H1 (cell line): ENCODE data around the gene SBF2. TPM values are rescaled to one million over a fixed set of nuclear protein-coding genes. Genes with fewer than 3 reads are reported as not detected.
A peak's percentile ranks its signal among the peaks of the same experiment; 100 is the strongest.

ENCODE experiments used
- CTCF ChIA-PET: fragments of 300-600 bp; sonication (Branson Sonifier 250); formaldehyde crosslinking; loops from one replicate; lab custom pipeline; 2021; ENCODE audit not compliant: partially characterized antibody; lab: Charles Lee
- POLR2A ChIA-PET: fragments of 300-600 bp; sonication (Branson Sonifier 250); formaldehyde crosslinking; loops from one replicate; lab custom pipeline; 2021; ENCODE audit warnings: inconsistent platforms; ENCODE audit not compliant: partially characterized antibody; lab: Charles Lee
- DNase-seq, 2 experiments: peaks; one replicate each; pipeline versions ENCODE4 v3.0.0 to v3.0.0-alpha.2; 2010 to 2022; ENCODE audit warnings: low spot score in 2 of 2, low read depth in 1 of 2, mixed read lengths in 1 of 2
- FAIRE-seq: peaks from 2 replicates; lab custom pipeline; 2011; peaks lifted over from hg19 to GRCh38; lab: Jason Lieb, UNC
- H2AFZ ChIP-seq: 2 replicates; pipeline ENCODE4 v1.8.1; 2012; ENCODE audit warnings: low read length, inconsistent platforms
- H2AK5ac ChIP-seq: 2 replicates; pipeline ENCODE4 v1.6.1; 2013; ENCODE audit warnings: low read depth, low read length
- H2BK120ac ChIP-seq: replicated peaks from 2 replicates; pipeline ENCODE3; 2013; ENCODE audit warnings: low read depth, low read length, inconsistent platforms
- H2BK12ac ChIP-seq: 2 replicates; pipeline ENCODE4 v1.6.1; 2013; ENCODE audit warnings: low read depth, low read length
- H2BK15ac ChIP-seq: 2 replicates; pipeline ENCODE4 v1.6.1; 2013; ENCODE audit warnings: low read length
- H2BK20ac ChIP-seq: 2 replicates; pipeline ENCODE4 v1.6.1; 2013; ENCODE audit warnings: low read length
- H2BK5ac ChIP-seq: 2 replicates; pipeline ENCODE4 v1.6.1; 2013; ENCODE audit warnings: low read depth, low read length
- H3K14ac ChIP-seq: 2 replicates; pipeline ENCODE4 v1.6.1; 2013; ENCODE audit warnings: inconsistent platforms; ENCODE audit not compliant: insufficient read length
- H3K18ac ChIP-seq: 2 replicates; pipeline ENCODE4 v1.6.1; 2013; ENCODE audit warnings: low read length; ENCODE audit errors: extremely low read depth
- H3K23ac ChIP-seq: 2 replicates; pipeline ENCODE4 v1.6.1; 2013; ENCODE audit warnings: inconsistent platforms; ENCODE audit not compliant: insufficient read length
- H3K23me2 ChIP-seq: 2 replicates; pipeline ENCODE4 v1.6.1; 2013; ENCODE audit warnings: low read depth, low read length
- H3K27ac ChIP-seq: 2 replicates; pipeline ENCODE4 v1.6.1; 2011; ENCODE audit warnings: low read depth, low read length, inconsistent platforms
- H3K27me3 ChIP-seq, 4 experiments: replicated peaks in 1 of 4; 1 replicate in 1 of 4; 2 replicates in 3 of 4; pipeline versions ENCODE4 v1.6.1 to v1.8.1; 2011 to 2013; ENCODE audit warnings: low read length in 3 of 4, mild to moderate bottlenecking in 3 of 4, inconsistent platforms in 2 of 4, mixed read lengths in 2 of 4, moderate library complexity in 1 of 4; ENCODE audit not compliant: control insufficient read depth in 3 of 4, insufficient read depth in 3 of 4; ENCODE audit errors: extremely low read depth in 1 of 4
- H3K36me3 ChIP-seq, 4 experiments: 2 replicates each; pipeline versions ENCODE4 v1.6.1 to v1.8.1; 2011 to 2013; ENCODE audit warnings: mild to moderate bottlenecking in 4 of 4, low read length in 3 of 4, moderate library complexity in 2 of 4, control low read depth in 1 of 4, inconsistent platforms in 1 of 4; ENCODE audit not compliant: insufficient read depth in 4 of 4, control insufficient read depth in 2 of 4
- H3K4ac ChIP-seq: replicated peaks from 2 replicates; pipeline ENCODE3; 2013; ENCODE audit warnings: low read length, low read depth, mixed read lengths, inconsistent platforms; ENCODE audit not compliant: insufficient read length
- H3K4me1 ChIP-seq, 4 experiments: replicated peaks in 1 of 4; 1 replicate in 1 of 4; 2 replicates in 3 of 4; pipeline versions ENCODE4 v1.6.1 to v1.8.1; 2011 to 2013; ENCODE audit warnings: low read length in 3 of 4, inconsistent platforms in 2 of 4, mixed read lengths in 1 of 4; ENCODE audit not compliant: insufficient read depth in 4 of 4, control insufficient read depth in 3 of 4
- H3K4me2 ChIP-seq, 2 experiments: 2 replicates each; pipeline versions ENCODE4 v1.6.1 to v1.8.1; 2011 to 2013; ENCODE audit warnings: low read depth in 2 of 2, low read length in 2 of 2, control low read depth in 1 of 2, inconsistent platforms in 1 of 2, mild to moderate bottlenecking in 1 of 2; ENCODE audit not compliant: insufficient read depth in 1 of 2
- H3K4me3 ChIP-seq, 4 experiments: fragments of 200-600, 300-600 bp in 1 of 4; sonication (generic), shearing (Covaris generic), sonication (Bioruptor Twin) in 1 of 4; 2 replicates each; pipeline versions ENCODE4 v1.5.1 to v1.8.1; 2011 to 2016; ENCODE audit warnings: low read length in 4 of 4, low read depth in 3 of 4, control low read depth in 2 of 4, inconsistent platforms in 2 of 4, mild to moderate bottlenecking in 2 of 4, mixed read lengths in 1 of 4, moderate library complexity in 1 of 4; ENCODE audit not compliant: insufficient read depth in 2 of 4; ENCODE audit errors: extremely low read depth in 1 of 4
- H3K56ac ChIP-seq: replicated peaks from 2 replicates; pipeline ENCODE3; 2013; ENCODE audit warnings: low read depth, mild to moderate bottlenecking, mixed read lengths, low read length, inconsistent platforms; ENCODE audit not compliant: insufficient read length
- H3K79me1 ChIP-seq: 2 replicates; pipeline ENCODE4 v1.6.1; 2013; ENCODE audit warnings: low read depth, low read length, control low read depth
- H3K79me2 ChIP-seq, 2 experiments: 2 replicates each; pipeline versions ENCODE4 v1.6.1 to v1.8.1; 2012 to 2013; ENCODE audit warnings: low read length in 2 of 2, mild to moderate bottlenecking in 2 of 2, inconsistent platforms in 1 of 2; ENCODE audit not compliant: insufficient read depth in 2 of 2, control insufficient read depth in 1 of 2
- H3K9ac ChIP-seq, 4 experiments: replicated peaks in 1 of 4; 1 replicate in 1 of 4; 2 replicates in 3 of 4; pipeline versions ENCODE4 v1.6.1 to v1.8.1; 2011 to 2013; ENCODE audit warnings: low read depth in 3 of 4, low read length in 3 of 4, control low read depth in 2 of 4, mild to moderate bottlenecking in 2 of 4, moderate library complexity in 2 of 4, inconsistent platforms in 1 of 4; ENCODE audit errors: extremely low read depth in 1 of 4
- H3K9me3 ChIP-seq, 2 experiments: 2 replicates each; pipeline versions ENCODE4 v1.6.1 to v1.8.1; 2012 to 2013; ENCODE audit warnings: mild to moderate bottlenecking in 2 of 2, moderate library complexity in 2 of 2, control low read depth in 1 of 2, inconsistent platforms in 1 of 2, low read depth in 1 of 2, low read length in 1 of 2, mixed read lengths in 1 of 2; ENCODE audit not compliant: insufficient read depth in 2 of 2
- H4K20me1 ChIP-seq, 2 experiments: replicated peaks in 1 of 2; 2 replicates each; pipeline versions ENCODE3 to v1.8.1; 2011 to 2013; ENCODE audit warnings: inconsistent platforms in 2 of 2, low read length in 2 of 2, mild to moderate bottlenecking in 1 of 2; ENCODE audit not compliant: insufficient read depth in 2 of 2, control insufficient read depth in 1 of 2
- H4K5ac ChIP-seq: 2 replicates; pipeline ENCODE4 v1.6.1; 2013; ENCODE audit warnings: low read length, low read depth, mixed read lengths, inconsistent platforms; ENCODE audit not compliant: insufficient read length
- H4K8ac ChIP-seq: 2 replicates; pipeline ENCODE4 v1.8.0; 2013; ENCODE audit warnings: mild to moderate bottlenecking, moderate library complexity, low read length, inconsistent platforms; ENCODE audit not compliant: insufficient read depth; ENCODE audit errors: extremely low read depth
- H4K91ac ChIP-seq: replicated peaks from 2 replicates; pipeline ENCODE3; 2013; ENCODE audit warnings: low read length, mixed read lengths, inconsistent platforms; ENCODE audit not compliant: insufficient read length
- BCL11A ChIP-seq, 2 experiments: IDR thresholded peaks; one replicate each; pipeline ENCODE4 v1.6.1; 2011; ENCODE audit warnings: low read depth in 2 of 2, low read length in 2 of 2, mild to moderate bottlenecking in 2 of 2
- CTCF ChIP-seq, 3 experiments: IDR thresholded peaks; 1 replicate in 2 of 3; 2 replicates in 1 of 3; pipeline versions ENCODE4 v1.5.1 to v1.6.1; 2011; ENCODE audit warnings: low read length in 3 of 3, mild to moderate bottlenecking in 3 of 3, inconsistent platforms in 2 of 3, low read depth in 1 of 3, moderate library complexity in 1 of 3; ENCODE audit not compliant: insufficient read depth in 1 of 3; ENCODE audit errors: control extremely low read depth in 1 of 3
- WGBS, 2 experiments: shearing (Covaris generic) in 1 of 2; methylation state at CpG; one replicate each; pipeline versions ENCODE4 v1.1.6 to v1.1.7; 2013 to 2015; ENCODE audit warnings: low lambda C conversion rate in 2 of 2, mixed read lengths in 2 of 2, inconsistent platforms in 1 of 2, low coverage in 1 of 2, missing lambda C conversion rate in 1 of 2; ENCODE audit not compliant: insufficient replicate concordance in 2 of 2, insufficient coverage in 1 of 2, insufficient read length in 1 of 2; ENCODE audit errors: extremely low coverage in 1 of 2, missing lambda C conversion rate in 1 of 2; 5-methylcytosine and 5-hydroxymethylcytosine counted together
- polyA plus RNA-seq, 7 experiments: library from polyadenylated mRNA; depleted of rRNA in 3 of 7; stranded (reverse) in 5 of 7; unstranded in 2 of 7; fragments of >200 nt in 5 of 7; fragments of 200-250 nt in 2 of 7; gene quantifications; 1 replicate in 5 of 7; 2 replicates in 1 of 7; 4 replicates in 1 of 7; pipeline versions ENCODE4 v1.2.1 to v1.2.3, GENCODE V29; 2011 to 2013; ENCODE audit warnings: missing spikeins in 2 of 7, mixed read lengths in 2 of 7
- total RNA-seq: library from RNA; stranded (reverse); fragmentation: NEBNext Ultra II Directional; extraction: Animal tissue kit (Norgen Biotek cat#: 25700); gene quantifications from 2 replicates; pipeline ENCODE4 v1.2.1, GENCODE V29; 2021

SBF2 gene
- total and polyA plus RNA-seq, 2 of the 8 experiments (the other 6 are each of a cell fraction or from before 2014, with no cell fraction given): 36.7 to 50.5 TPM

- H4K8ac ChIP-seq: no peak overlapping the region
- H3K79me2 ChIP-seq: no peaks in the 10 kb centered on the region
- no peaks in the 10 kb centered on the region for H3K9me3 ChIP-seq
- ChIA-PET CTCF (interaction anchor here (0.6 to 4.4 kb wide), 12 partner anchors 9 to 384 kb away, joined by 3 to 21 read pairs (median 4); partner anchors contain the start of gene ADM), POLR2A (interaction anchor here (0.9 to 1.1 kb wide), 3 partner anchors 23 to 369 kb away, joined by 3 to 4 read pairs (median 3); partner anchors contain the start of gene ADM)
- H3K9ac ChIP-seq: no peak overlapping the region
- no peaks in the 10 kb centered on the region for H4K20me1 ChIP-seq
- H2BK12ac ChIP-seq: no peak overlapping the region
- DNase-seq: peak in 1 of 2 experiments; percentile 75
- H3K14ac ChIP-seq: no peak overlapping the region
- no peak overlapping the region for H4K91ac ChIP-seq
- no peak overlapping the region for H3K23ac ChIP-seq
- no peak overlapping the region for H2BK15ac ChIP-seq
- WGBS, 2 experiments: 90% methylated on average over 16 of the region's 16 CpGs; no CpG with 5 or more reads in 1 of the 2 experiments
- H2BK5ac ChIP-seq: no peak overlapping the region
- H3K4ac ChIP-seq: no peak overlapping the region
- H4K5ac ChIP-seq: no peak overlapping the region
- no peak overlapping the region for H3K56ac ChIP-seq
- H3K4me3 ChIP-seq: no peak overlapping the region
- H3K27ac ChIP-seq: no peak overlapping the region
- peak overlapping the region; percentile 7; the same call in 1 of the 2 replicates for H3K18ac ChIP-seq
- H3K36me3 ChIP-seq: no peaks in the 10 kb centered on the region
- H2AK5ac ChIP-seq: no peak overlapping the region
- H3K4me1 ChIP-seq: peaks cover 0 to 6% (median 3%) of the 10 kb centered on the region in 4 experiments; a peak in 4 of 7 replicates
- H3K27me3 ChIP-seq: peaks cover 0 to 1% (median 0%) of the 10 kb centered on the region in 4 experiments; a peak in 1 of 7 replicates
- H2BK20ac ChIP-seq: no peak overlapping the region
- no peaks in the 10 kb centered on the region for H3K23me2 ChIP-seq
- no peaks in the 10 kb centered on the region for H3K79me1 ChIP-seq
- no peak overlapping the region for H2BK120ac ChIP-seq
- TF ChIP-seq BCL11A (IDR thresholded peaks at IDR 0.05; ENCODE audit: low read depth in 2 of 2, low read length in 2 of 2): no peak
- TF ChIP-seq CTCF (IDR thresholded peaks at IDR 0.05; ENCODE audit: control extremely low read depth in 1 of 3, insufficient read depth in 1 of 3, low read depth in 1 of 3, low read length in 3 of 3): 0 out of 4 replicates have a peak, but pooled peaks of 1 of the 3 experiments have one; percentile 1
- no peak overlapping the region for H3K4me2 ChIP-seq
- FAIRE-seq: no peak
- H2AFZ ChIP-seq: no peak overlapping the region
Measured at GRCh38 chr11:9982796-9983579, 311.0 kb downstream of the SBF2 start.
